ENCODE data around the gene TNFAIP2.

The TNFAIP2 gene

DNA sequence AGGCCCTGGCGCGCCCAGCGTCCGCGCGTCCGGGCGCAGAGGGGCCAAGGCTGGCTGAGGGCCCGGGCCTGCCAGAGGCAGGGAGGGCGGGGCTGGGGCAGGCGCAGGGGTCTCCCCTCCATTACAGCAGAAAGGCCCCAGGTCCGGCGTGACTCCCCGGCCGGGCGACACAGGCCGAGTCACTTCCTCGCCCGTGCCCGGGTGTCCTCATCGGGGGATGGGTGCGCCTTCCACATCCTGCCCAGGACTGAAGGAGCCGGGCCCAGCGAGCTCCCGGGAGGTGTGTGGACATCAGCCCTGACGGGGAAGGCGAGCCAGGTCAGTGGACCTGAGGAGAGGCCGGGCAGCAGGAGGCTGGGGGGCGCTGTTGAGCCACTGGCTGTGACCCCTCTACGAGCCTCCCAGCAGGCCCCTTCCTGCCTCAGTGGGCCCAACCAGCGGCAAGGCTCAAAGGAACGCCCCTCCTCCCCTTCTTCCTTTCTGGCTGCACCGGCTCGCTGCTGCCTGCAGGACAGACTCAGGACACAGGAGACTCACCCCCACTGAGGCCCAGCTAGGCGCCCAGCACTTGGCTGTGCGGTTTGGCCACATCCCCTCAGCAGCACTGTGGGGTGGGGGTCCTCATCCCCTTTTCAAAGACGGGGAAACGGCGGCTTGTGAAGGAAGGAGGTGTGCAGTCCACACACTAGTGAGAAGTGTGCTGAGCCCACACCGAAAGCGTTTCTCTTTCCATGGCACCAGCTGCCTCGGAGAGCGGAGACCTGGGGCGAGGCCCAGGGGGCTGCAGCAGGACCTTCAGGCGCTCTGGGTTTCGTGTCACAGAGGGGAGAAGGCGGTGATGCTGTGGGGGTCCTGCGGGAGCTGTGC lies 606 bp downstream of the TNFAIP2 start:
- no peak for DNase-seq

DNA sequence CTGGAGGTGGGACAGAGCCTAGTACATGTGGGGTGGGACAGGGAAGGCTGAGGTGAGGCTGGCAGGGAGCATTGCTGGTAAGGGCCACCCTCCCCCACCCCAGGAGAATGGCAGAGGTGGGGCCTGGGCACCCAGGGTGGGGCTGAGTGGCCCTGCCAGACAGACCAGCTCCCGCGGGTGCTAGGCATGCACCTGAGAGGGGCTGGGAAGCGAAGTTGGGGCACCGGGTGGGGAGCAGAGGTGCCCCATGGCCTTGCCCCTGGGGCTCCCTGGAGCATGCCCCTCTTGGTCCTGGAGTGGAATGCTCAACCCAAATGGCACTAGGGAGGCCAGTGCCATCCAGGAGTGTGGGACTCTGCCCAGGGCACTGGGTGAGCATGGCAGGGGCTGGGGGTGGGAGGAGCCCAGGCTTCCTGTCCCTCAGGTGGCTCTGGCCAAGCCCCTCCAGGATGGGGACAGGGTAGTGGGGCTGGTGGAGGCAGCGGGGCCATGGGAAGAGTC lies 1.3 kb downstream of the TNFAIP2 start:
- no peak for DNase-seq

GRCh38 chr14:103125098-103126070 lies 2.1 kb downstream of the TNFAIP2 start:
- DNase-seq, result no peak

- DNase-seq, result no peak
Observed at GRCh38 chr14:103126088-103126872, 3.0 kb downstream of the TNFAIP2 start.

DNA sequence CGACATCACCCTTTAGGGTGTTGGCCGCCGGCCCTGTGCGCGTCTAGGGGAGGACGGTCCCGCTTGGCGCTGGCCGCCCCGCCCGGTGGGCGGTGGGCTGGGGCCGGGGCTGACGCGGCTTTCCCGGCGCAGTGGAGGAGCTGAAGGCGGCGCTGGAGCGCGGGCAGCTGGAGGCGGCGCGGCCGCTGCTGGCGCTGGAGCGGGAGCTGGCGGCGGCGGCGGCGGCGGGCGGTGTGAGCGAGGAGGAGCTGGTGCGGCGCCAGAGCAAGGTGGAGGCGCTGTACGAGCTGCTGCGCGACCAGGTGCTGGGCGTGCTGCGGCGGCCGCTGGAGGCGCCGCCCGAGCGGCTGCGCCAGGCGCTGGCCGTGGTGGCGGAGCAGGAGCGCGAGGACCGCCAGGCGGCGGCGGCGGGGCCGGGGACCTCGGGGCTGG lies 3.6 kb downstream of the TNFAIP2 start:
- DNase-seq, result no peak

DNA sequence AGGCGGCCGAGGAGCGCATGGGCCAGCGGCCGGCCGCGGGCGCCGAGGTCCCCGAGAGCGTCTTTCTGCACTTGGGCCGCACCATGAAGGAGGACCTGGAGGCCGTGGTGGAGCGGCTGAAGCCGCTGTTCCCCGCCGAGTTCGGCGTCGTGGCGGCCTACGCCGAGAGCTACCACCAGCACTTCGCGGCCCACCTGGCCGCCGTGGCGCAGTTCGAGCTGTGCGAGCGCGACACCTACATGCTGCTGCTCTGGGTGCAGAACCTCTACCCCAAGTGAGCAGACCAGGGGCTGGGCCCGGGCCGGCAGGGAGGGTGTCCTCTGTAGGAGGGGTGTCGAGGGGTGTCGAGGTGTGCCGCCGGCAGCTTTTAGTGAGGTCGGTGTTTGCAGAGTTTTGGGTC lies 4.1 kb downstream of the TNFAIP2 start:
- DNase-seq, result no peak

DNA sequence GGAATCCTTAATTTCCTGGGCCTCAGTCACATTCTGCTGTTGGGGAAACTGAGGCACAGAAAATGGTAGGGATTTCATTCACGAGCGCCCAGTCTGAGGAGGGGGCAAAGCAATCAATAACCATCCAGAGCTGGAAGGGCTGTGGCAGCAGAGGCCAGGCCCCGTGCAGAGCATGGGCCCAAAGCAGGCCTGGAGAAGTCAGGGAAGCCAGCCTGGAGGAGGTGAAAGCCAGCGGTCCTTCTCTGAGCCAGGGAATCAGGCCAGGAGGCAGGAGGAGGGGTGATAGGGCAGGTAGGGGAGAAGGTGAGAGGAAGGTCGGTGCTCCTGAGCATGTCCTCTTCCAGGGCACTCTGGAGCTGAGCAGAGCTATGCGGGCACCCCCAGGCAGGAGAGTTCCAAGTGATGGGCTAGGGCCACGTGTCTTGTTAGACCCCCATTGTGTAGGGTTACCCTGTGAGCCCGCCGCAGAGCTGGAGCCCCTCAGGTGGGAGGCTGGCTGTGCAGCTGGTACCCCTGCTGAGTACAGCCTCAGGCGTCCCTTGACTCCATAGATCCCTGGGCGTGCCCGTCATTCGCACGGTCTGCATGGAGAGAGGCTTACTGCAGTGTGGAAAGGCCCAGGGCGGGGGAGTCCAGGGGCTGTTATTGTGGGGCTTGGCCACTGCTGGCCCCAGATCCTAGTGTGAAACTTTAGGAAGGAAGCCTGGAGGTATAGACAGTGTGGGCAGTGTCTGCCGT lies 4.8 kb downstream of the TNFAIP2 start:
- DNase-seq, result no peak

- no peak for DNase-seq
Observed at GRCh38 chr14:103128631-103129300, 5.5 kb downstream of the TNFAIP2 start.

DNA sequence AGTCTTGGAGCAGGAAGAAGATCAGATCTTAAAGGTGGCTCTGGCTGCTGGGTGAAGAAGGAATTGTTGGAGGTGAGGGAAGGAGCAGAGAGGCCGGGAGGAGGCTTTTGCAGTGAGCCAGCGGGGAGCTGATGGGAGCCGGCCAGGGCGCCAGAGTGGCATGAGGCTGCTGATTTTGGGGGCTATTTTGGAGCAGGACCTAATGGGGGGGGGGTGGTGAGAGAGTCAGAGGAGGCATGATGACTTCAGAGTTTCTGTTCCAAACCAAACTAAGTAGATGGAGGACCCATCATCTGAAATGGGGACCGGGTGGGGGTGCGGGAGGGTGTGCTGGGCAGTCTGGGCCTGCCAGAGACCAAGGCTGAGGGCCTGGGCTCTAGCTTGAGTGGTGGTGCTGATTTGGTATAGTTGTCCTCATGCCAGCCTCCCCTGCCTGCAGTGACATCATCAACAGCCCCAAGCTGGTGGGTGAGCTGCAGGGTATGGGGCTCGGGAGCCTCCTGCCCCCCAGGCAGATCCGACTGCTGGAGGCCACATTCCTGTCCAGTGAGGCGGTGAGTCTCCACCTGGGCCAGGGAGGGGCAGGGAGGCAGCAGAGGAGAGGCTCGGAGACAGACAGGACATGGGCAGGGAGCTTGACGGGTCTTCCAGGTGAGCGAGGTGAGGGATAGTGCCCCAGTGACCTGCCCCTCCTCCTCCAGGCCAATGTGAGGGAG lies 6.2 kb downstream of the TNFAIP2 start:
- no peak for DNase-seq

GRCh38 chr14:103130017-103130764 lies 6.9 kb downstream of the TNFAIP2 start:
- DNase-seq, result no peak

DNA sequence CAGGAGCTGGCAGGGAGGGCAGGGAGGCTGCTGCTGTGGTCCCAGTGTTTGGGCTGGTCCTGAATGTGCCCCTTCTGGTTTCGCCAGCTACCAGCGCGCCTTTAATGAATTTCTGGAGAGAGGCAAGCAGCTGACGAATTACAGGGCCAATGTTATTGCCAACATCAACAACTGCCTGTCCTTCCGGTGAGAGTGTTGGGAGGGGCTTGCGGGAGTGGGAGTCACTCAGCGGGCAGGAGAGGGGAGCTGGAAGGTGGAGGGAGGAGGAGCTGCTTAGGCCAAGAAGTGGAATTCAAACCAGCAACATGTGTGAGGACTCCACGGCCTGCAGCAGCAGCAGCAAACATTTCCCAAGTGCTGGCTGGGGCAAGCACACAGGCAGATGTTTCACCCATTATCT lies 7.7 kb downstream of the TNFAIP2 start:
- DNase-seq, result no peak

DNA sequence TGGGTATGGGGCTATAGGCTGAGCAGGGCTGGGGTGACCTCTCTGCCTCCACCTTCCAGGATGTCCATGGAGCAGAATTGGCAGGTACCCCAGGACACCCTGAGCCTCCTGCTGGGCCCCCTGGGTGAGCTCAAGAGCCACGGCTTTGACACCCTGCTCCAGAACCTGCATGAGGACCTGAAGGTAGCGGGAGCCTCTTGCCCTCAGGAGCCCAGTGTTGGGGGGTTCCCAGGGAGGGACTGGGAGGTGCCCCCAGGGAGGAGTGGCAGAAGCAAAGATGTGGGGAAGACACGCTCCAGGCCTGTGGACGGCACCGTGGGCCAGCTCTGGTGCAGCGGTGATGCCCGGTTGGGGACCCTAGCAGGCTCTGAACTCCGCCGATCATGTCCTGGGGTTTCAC lies 8.3 kb downstream of the TNFAIP2 start:
- DNase-seq, result no peak

DNA sequence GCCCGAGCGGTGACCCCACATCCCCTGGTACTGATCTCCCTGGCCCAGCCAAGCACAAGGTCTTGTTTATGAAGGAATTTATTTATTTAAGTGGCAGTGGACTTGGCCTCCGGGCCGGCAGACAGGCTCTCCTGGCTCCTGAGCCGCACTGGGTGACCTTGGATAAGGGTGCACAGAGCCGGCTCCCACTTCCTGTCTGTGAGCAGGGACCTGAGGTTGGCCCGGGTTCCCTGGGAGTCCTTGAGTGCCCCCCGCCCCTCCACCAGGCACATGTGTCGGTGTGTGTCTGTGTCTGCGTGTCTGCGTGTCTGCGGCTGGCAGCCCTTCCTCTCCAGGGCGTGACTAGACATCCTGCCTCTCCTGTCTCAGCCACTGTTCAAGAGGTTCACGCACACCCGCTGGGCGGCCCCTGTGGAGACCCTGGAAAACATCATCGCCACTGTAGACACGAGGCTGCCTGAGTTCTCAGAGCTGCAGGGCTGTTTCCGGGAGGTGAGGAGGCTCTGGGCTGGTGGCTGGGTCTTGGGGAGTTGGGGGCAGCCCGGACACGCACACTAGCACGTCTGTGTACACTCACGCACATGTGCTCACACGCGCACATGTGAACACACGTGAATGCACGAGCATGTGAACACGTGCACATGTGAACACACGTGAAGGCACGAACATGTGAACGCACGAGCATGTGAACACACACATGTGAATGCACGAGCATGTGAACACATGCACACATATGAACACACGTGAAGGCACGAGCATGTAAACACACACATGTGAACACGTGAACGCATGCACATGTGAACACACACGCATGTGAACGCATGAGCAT lies 9.3 kb downstream of the TNFAIP2 start:
- DNase-seq, result no peak

DNA sequence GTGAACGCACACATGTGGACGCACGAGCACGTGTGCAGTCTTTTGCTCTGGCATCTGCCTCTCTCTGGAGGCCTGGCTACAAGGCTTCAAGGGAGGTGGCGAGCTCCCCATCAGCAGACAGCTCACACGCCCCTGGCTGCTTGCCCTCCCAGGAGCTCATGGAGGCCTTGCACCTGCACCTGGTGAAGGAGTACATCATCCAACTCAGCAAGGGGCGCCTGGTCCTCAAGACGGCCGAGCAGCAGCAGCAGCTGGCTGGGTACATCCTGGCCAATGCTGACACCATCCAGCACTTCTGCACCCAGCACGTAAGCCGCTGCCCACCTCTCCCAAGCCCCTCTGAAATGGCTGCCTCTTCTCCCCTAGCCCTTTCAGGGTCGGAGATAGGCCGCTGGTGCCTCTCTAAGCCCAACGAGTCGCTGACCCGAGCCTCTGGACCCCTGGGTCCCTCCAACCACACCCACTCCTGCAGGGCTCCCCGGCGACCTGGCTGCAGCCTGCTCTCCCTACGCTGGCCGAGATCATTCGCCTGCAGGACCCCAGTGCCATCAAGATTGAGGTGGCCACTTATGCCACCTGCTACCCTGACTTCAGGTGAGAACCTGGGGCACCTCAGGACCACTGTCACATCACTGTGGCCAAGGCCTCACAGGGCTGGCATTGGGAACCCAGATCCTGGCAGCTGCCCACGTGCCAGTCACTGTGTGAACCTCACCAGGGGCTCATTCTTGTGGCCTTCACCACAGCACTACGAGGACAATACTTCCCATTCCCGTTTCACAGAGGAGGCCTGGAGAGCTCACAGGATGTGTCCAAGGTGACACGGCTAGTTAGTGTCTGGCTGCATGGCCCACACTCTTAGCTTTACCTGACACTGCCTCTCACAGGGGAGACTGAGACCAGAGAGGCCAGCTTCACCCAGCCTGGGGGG lies 10.2 kb downstream of the TNFAIP2 start:
- DNase-seq, result no peak

- no peak for DNase-seq
Observed at GRCh38 chr14:103134405-103134804, 11.1 kb downstream of the TNFAIP2 start.

DNA sequence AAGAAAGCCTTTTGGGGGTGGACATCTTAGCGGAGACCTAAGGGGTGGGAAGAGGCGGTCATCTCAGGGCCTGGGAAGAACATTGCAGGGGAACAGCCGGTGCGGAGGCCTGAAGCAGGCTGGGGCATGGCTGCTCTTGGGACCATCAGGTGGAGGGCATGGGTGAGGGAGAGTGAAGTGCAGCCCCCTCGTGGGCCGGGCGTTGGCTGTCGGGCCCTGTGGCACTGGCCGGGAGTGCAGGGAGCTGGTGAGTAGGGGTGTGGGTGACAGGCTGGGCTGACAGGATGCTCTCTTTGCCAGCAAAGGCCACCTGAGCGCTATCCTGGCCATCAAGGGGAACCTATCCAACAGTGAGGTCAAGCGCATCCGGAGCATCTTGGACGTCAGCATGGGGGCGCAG lies 11.7 kb downstream of the TNFAIP2 start:
- DNase-seq, result no peak

Measured in T-helper 9 cell (primary cell).